GM12878 (cell line): Measurements from ENCODE around the gene FGD6.

Experiments
- BCLAF1 ChIP-seq: fragments of 450-650 bp; IDR thresholded peaks from 2 replicates; pipeline ENCODE4 v1.6.1; 2017; ENCODE audit warnings: antibody characterized with exemption, mild to moderate bottlenecking, moderate library complexity
- CTCF ChIP-seq, 3 experiments: IDR thresholded peaks in 2 of 3; conservative IDR thresholded peaks in 1 of 3; 2 replicates each; pipeline ENCODE4 v1.5.1; 2011; ENCODE audit warnings: low read depth in 3 of 3, low read length in 3 of 3, mild to moderate bottlenecking in 3 of 3, control low read depth in 2 of 3, moderate library complexity in 2 of 3, inconsistent platforms in 1 of 3, mixed read lengths in 1 of 3; ENCODE audit not compliant: control insufficient read depth in 2 of 3, insufficient read depth in 1 of 3; ENCODE audit errors: extremely low read depth in 1 of 3
- DPF2 ChIP-seq: fragments of 450-650 bp; IDR thresholded peaks from 2 replicates; pipeline ENCODE4 v1.6.1; 2017; ENCODE audit warnings: mild to moderate bottlenecking
- SUZ12 ChIP-seq: fragments of 200-600 bp; sonication (generic); IDR thresholded peaks from one replicate; pipeline ENCODE4 v1.6.1; 2018; ENCODE audit warnings: antibody characterized with exemption, mild to moderate bottlenecking; ENCODE audit not compliant: unreplicated experiment
- ZNF24 ChIP-seq: fragments of 450-650 bp; IDR thresholded peaks from 2 replicates; pipeline ENCODE4 v1.6.1; 2017; ENCODE audit warnings: antibody characterized with exemption, mild to moderate bottlenecking
- TF ChIP-seq, protein P1 (sequence below): IDR thresholded peaks from 2 replicates; pipeline ENCODE4 v1.6.1; 2011; ENCODE audit warnings: mild to moderate bottlenecking, low read depth, low read length, moderate library complexity; ENCODE audit not compliant: insufficient replicate concordance

GRCh38 chr12:95066091-95066855 lies 151.0 kb downstream of the FGD6 start:
- TF ChIP-seq, protein P1, sequence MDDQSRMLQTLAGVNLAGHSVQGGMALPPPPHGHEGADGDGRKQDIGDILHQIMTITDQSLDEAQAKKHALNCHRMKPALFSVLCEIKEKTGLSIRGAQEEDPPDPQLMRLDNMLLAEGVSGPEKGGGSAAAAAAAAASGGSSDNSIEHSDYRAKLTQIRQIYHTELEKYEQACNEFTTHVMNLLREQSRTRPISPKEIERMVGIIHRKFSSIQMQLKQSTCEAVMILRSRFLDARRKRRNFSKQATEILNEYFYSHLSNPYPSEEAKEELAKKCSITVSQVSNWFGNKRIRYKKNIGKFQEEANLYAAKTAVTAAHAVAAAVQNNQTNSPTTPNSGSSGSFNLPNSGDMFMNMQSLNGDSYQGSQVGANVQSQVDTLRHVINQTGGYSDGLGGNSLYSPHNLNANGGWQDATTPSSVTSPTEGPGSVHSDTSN: no peak
- TF ChIP-seq DPF2 (no peak), SUZ12 (no peak), BCLAF1 (no peak), ZNF24 (no peak), CTCF (IDR thresholded peaks at IDR 0.05 in 2 of 3, conservative IDR thresholded peaks at IDR 0.05 in 1 of 3; ENCODE audit: control insufficient read depth in 2 of 3, extremely low read depth in 1 of 3, insufficient read depth in 1 of 3, low read depth in 3 of 3, low read length in 3 of 3) (no peak)
